Fibroblast of pulmonary artery (primary cell): ENCODE data around the gene FAM149A.

ENCODE experiments used
- DNase-seq: peaks from one replicate; pipeline ENCODE4 v3.0.0-alpha.2; 2010; ENCODE audit warnings: low read depth
- H3K4me3 ChIP-seq: replicated peaks from 2 replicates; pipeline ENCODE4 v1.5.1; 2011; ENCODE audit warnings: low read depth, mild to moderate bottlenecking, control low read depth, low read length, moderate library complexity
- TF ChIP-seq, protein P1 (sequence below): IDR thresholded peaks from 2 replicates; pipeline ENCODE4 v1.5.1; 2011; ENCODE audit warnings: mild to moderate bottlenecking, control low read depth, low read length, inconsistent platforms; ENCODE audit errors: missing control alignments

The FAM149A gene

DNA sequence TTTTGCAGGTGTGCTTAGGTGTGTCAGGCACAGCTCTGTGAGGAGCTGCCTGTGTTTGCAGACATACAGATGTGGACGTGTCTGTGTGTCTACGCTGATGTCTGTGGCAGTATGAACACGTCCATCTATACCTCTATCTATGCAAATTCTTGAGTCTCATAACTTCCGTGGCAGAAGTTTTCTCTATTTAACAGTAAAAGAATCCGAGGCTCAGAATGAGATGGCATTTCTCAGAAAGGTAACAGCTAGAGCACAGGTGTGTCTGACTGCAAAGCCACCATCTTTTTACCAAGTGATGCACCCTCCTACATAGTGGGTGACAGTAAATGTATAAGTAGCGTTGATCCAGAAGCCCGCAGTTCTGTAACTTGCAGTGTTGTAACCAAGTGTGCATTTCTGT, 47.0 kb downstream of the FAM149A start:
- DNase-seq = no peak
- TF ChIP-seq, protein P1, sequence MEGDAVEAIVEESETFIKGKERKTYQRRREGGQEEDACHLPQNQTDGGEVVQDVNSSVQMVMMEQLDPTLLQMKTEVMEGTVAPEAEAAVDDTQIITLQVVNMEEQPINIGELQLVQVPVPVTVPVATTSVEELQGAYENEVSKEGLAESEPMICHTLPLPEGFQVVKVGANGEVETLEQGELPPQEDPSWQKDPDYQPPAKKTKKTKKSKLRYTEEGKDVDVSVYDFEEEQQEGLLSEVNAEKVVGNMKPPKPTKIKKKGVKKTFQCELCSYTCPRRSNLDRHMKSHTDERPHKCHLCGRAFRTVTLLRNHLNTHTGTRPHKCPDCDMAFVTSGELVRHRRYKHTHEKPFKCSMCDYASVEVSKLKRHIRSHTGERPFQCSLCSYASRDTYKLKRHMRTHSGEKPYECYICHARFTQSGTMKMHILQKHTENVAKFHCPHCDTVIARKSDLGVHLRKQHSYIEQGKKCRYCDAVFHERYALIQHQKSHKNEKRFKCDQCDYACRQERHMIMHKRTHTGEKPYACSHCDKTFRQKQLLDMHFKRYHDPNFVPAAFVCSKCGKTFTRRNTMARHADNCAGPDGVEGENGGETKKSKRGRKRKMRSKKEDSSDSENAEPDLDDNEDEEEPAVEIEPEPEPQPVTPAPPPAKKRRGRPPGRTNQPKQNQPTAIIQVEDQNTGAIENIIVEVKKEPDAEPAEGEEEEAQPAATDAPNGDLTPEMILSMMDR = no peak
- H3K4me3 ChIP-seq = no peak overlapping the region

DNA sequence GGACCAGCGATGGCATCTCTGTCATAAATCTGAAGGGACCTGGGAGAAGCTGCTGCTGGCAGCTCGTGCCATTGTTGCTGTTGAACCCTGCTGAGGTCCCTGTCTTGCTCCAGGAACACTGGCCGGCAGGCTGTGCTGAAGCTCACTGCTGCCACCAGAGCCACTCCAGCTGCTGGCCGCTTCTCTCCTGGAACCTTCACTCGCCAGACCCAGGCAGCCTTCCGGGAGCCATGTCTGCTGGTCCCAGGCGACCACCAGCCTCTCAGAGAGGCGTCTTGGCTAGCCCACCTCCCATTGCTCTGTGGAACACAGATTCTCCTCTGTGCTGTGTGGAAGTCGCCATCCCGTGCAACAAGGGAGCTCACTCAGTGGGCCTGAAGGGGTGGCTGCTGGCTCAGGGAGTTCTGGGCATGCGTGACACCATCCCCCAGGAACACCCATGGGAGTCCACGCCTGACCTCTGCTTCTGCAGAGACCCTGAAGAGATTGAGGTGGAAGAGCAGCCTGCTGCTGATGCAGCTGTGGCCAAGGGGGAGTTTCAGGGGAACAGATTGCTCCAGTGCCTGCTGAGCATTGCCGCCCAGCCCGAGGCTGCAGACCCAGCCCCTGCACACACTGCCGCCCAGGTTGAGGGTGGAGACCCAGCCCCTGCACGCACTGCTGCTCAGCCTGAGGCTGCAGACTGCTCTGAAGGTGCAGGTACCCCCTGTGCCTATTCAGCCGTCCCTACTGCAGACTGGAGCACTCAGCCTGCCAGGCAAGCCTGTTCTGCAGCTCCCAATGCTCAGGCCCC, 53.7 kb downstream of the FAM149A start:
- TF ChIP-seq, protein P1 = no peak
- DNase-seq = no peak
- no peak overlapping the region for H3K4me3 ChIP-seq

DNA sequence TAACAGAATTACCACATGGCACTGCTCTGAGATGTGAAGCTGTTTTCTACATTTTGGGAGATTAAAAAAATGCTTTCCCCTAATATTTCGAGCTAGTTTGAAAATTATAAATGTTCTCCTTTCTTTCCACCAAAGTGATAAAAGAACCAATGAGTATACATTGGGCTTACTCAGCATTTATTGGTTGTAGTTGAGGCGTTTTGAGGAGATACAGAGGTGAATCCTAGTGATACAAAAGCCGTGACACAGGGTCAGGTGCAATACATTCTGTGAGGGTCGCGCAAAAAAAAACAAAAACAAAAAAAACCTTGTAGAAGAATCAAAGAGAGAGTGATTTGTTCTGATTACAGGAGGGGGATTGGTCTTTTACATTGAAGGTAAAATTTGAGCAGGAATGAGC, 54.5 kb downstream of the FAM149A start:
- no peak for DNase-seq
- TF ChIP-seq, protein P1 = no peak

DNA sequence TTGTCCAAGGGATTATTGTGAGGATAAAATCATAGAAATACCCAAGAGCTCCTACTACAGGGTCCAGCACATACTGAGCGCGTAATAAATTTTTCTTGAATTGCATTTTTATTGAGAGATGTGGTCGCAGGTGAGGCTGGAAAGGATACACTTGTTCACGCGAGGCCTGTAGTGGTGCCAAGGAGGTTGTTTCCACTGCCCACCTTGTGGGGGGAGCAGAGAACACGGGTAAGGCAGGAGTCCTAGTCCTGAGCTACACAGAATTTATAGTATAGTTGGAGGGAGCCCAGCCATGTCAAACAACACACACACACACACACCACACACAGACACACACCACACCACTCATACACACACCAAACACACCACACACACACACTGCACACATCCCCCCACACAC, 55.1 kb downstream of the FAM149A start:
- TF ChIP-seq, protein P1 = no peak
- H3K4me3 ChIP-seq = no peak overlapping the region
- DNase-seq = no peak

More for the DNA sequence above, 54.5 kb downstream of the FAM149A start:
- no peak overlapping the region for H3K4me3 ChIP-seq

DNA sequence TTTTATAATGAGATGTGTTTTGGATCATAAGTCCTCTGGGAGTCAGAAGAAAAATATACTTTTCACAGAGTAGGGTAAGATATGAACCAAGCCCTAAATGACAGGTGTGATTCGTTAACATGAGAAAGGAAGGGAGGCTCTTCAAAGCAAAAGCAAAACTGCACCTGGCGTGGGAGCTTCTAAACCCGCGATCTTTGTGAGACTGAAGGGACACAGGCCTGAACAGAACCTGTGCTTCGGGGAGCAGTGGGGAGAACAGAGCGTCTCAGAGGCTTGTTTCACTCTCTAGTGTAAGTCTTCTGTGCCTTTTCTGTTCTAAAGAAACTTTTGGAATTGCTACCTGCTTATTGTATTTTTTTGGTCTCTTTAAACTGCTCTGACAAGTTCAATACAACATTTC, 56.6 kb downstream of the FAM149A start:
- TF ChIP-seq, protein P1 = no peak
- H3K4me3 ChIP-seq = no peak overlapping the region
- DNase-seq = no peak

DNA sequence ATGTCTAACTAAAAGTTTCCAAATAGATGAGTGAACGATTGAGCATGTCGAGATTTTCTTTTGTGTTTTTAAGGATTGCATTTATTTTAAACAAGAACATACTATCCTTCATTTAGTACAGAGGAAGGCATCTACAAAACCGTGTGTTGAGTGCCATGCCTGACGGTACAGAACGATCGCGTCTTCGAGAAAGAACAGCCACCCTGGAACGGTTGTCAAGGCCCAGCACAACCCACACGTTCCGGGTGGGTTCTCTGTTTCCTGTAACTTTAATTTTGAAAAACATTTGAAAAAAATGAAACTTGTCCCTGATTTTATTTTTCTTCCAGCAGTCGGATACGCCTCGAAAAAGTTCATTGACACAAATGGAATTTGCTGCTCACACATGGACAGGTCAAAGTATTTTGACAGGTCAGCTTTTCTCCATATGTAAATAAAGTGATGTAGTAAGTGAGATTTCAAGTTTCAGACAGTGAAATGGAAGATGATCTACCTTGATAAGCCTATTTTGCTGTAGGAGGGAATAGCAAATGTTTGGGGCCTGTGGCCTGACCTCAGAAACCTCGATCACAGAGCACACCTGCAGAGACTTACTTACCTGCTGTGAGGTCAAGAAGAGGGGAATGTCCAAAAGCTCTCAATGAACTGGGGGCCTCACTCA, 62.5 kb downstream of the FAM149A start:
- DNase-seq = no peak
- no peak overlapping the region for H3K4me3 ChIP-seq
- TF ChIP-seq, protein P1 = no peak
